ENCODE data around the gene WNT5A.

- TF ChIP-seq CTCF (IDR thresholded peaks at IDR 0.05) (no peak), HDAC2 (IDR thresholded peaks at IDR 0.05) (no peak), FOSB (CRISPR knock-in tag; IDR thresholded peaks at IDR 0.05) (no peak), NR3C1 (IDR thresholded peaks at IDR 0.05) (no peak)
- TF ChIP-seq, protein P1, sequence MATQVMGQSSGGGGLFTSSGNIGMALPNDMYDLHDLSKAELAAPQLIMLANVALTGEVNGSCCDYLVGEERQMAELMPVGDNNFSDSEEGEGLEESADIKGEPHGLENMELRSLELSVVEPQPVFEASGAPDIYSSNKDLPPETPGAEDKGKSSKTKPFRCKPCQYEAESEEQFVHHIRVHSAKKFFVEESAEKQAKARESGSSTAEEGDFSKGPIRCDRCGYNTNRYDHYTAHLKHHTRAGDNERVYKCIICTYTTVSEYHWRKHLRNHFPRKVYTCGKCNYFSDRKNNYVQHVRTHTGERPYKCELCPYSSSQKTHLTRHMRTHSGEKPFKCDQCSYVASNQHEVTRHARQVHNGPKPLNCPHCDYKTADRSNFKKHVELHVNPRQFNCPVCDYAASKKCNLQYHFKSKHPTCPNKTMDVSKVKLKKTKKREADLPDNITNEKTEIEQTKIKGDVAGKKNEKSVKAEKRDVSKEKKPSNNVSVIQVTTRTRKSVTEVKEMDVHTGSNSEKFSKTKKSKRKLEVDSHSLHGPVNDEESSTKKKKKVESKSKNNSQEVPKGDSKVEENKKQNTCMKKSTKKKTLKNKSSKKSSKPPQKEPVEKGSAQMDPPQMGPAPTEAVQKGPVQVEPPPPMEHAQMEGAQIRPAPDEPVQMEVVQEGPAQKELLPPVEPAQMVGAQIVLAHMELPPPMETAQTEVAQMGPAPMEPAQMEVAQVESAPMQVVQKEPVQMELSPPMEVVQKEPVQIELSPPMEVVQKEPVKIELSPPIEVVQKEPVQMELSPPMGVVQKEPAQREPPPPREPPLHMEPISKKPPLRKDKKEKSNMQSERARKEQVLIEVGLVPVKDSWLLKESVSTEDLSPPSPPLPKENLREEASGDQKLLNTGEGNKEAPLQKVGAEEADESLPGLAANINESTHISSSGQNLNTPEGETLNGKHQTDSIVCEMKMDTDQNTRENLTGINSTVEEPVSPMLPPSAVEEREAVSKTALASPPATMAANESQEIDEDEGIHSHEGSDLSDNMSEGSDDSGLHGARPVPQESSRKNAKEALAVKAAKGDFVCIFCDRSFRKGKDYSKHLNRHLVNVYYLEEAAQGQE (IDR thresholded peaks at IDR 0.05), result no peak
Measured at GRCh38 chr3:55471084-55471483, 16.0 kb downstream of the WNT5A start.
